ENCODE results near the gene ESR2. TPM values are rescaled to one million over a fixed set of nuclear protein-coding genes. Genes with fewer than 3 reads are reported as not detected.

Gene ESR2
- polyA plus RNA-seq, 1 of the 3 experiments (the other 2 are of a cell fraction) = 0.03 TPM

- no peak overlapping the region for H3K9ac ChIP-seq
- ChIA-PET CTCF (interaction anchor here (1.1 kb wide), 1 partner anchor 144 kb away, joined by 7 read pairs; no protein-coding TSS in a partner anchor), POLR2A (no interaction called here)
- H3F3A ChIP-seq (replicated peaks; ENCODE audit: insufficient read depth) = no peaks in the 10 kb centered on the region
- H3K9me2 ChIP-seq = no peaks in the 10 kb centered on the region
- H4K20me1 ChIP-seq (ENCODE audit: insufficient read depth) = no peaks in the 10 kb centered on the region
- H3K27ac ChIP-seq (ENCODE audit: low read depth in 2 of 2, low read length in 1 of 2) = no peak overlapping the region
- H3K79me2 ChIP-seq (ENCODE audit: insufficient read depth) = no peaks in the 10 kb centered on the region
- WGBS (ENCODE audit: low lambda C conversion rate) = 99% methylated on average over 3 of the region's 3 CpGs
- H3K36me3 ChIP-seq (replicated peaks in 1 of 2; ENCODE audit: control insufficient read depth in 1 of 2, insufficient read depth in 2 of 2, low read length in 1 of 2) = peaks cover 3 to 4% of the 10 kb centered on the region in 2 experiments
- peak; percentile 12; the same call in 1 of the 2 replicates for TF ChIP-seq CTCF (IDR thresholded peaks at IDR 0.05)
- no peak for TF ChIP-seq FOXJ3 (CRISPR knock-in tag; IDR thresholded peaks at IDR 0.05)
- peak; percentile 48 for TF ChIP-seq RAD21 (IDR thresholded peaks at IDR 0.05; ENCODE audit: low read length)
- H3K4me2 ChIP-seq = no peak overlapping the region
- no peak for DNase-seq
- no peaks in the 10 kb centered on the region for H3K27me3 ChIP-seq (ENCODE audit: insufficient read depth)
- no peaks in the 10 kb centered on the region for H3K9me3 ChIP-seq
- H3K4me3 ChIP-seq (ENCODE audit: low read depth in 2 of 2, low read length in 1 of 2) = no peak overlapping the region
- H3K4me1 ChIP-seq (ENCODE audit: control insufficient read depth in 1 of 2, insufficient read depth in 2 of 2, low read depth in 1 of 2, low read length in 1 of 2) = no peaks in the 10 kb centered on the region
- no peak overlapping the region for H2AFZ ChIP-seq (ENCODE audit: low read depth)
Observed at GRCh38 chr14:64159588-64159987, 134.6 kb downstream of the ESR2 start.

- no peak for DNase-seq
- TF ChIP-seq MXI1 (IDR thresholded peaks at IDR 0.05; ENCODE audit: low read depth, low read length) = no peak
- TF ChIP-seq FOXM1 (IDR thresholded peaks at IDR 0.05; ENCODE audit: low read depth) = no peak
- no peak for TF ChIP-seq USF1 (IDR thresholded peaks at IDR 0.05; ENCODE audit: borderline replicate concordance, low read depth)
- no peak for TF ChIP-seq MEF2A (IDR thresholded peaks at IDR 0.05; ENCODE audit: borderline replicate concordance, low read depth)
- no peak for TF ChIP-seq RAD21 (IDR thresholded peaks at IDR 0.05; ENCODE audit: low read length)
- no peak for TF ChIP-seq EZH2phosphoT487 (IDR thresholded peaks at IDR 0.05; ENCODE audit: borderline replicate concordance, low read depth)
- TF ChIP-seq TEAD4 (IDR thresholded peaks at IDR 0.05; ENCODE audit: borderline replicate concordance, insufficient read depth) = no peak
- no peak for TF ChIP-seq CHD2 (IDR thresholded peaks at IDR 0.05; ENCODE audit: low read length, partially characterized antibody)
- TF ChIP-seq MAX (IDR thresholded peaks at IDR 0.05; ENCODE audit: low read depth) = no peak
- no peak for TF ChIP-seq PBX3 (IDR thresholded peaks at IDR 0.05)
- TF ChIP-seq NFIC (IDR thresholded peaks at IDR 0.05; ENCODE audit: borderline replicate concordance) = no peak
- no peak for TF ChIP-seq USF2 (IDR thresholded peaks at IDR 0.05; ENCODE audit: borderline replicate concordance, low read depth, low read length)
- no peak for TF ChIP-seq FOXJ3 (CRISPR knock-in tag; IDR thresholded peaks at IDR 0.05)
- TF ChIP-seq IRF3 (IDR thresholded peaks at IDR 0.05; ENCODE audit: low read depth, low read length) = no peak
- TF ChIP-seq TAF1 (IDR thresholded peaks at IDR 0.05; ENCODE audit: borderline replicate concordance, low read depth, low read length) = no peak
- TF ChIP-seq SMC3 (IDR thresholded peaks at IDR 0.05; ENCODE audit: low read depth, low read length) = no peak
- TF ChIP-seq CTCF (IDR thresholded peaks at IDR 0.05) = no peak
- no peak for TF ChIP-seq GATA2 (CRISPR knock-in tag; IDR thresholded peaks at IDR 0.05)
- no peak for TF ChIP-seq GABPA (IDR thresholded peaks at IDR 0.05; ENCODE audit: low read depth)
- no peaks in the 10 kb centered on the region for H3K27me3 ChIP-seq (ENCODE audit: insufficient read depth)
- H3F3A ChIP-seq (replicated peaks; ENCODE audit: insufficient read depth) = no peaks in the 10 kb centered on the region
- H3K36me3 ChIP-seq (replicated peaks in 1 of 2; ENCODE audit: control insufficient read depth in 1 of 2, insufficient read depth in 2 of 2, low read length in 1 of 2) = peaks cover 3 to 4% of the 10 kb centered on the region in 2 experiments
- H4K20me1 ChIP-seq (ENCODE audit: insufficient read depth) = no peaks in the 10 kb centered on the region
- H3K9me2 ChIP-seq = no peaks in the 10 kb centered on the region
- WGBS (ENCODE audit: low lambda C conversion rate) = 83% methylated on average over 2 of the region's 2 CpGs
- no peak overlapping the region for H2AFZ ChIP-seq (ENCODE audit: low read depth)
- no peak overlapping the region for H3K27ac ChIP-seq (ENCODE audit: low read depth in 2 of 2, low read length in 1 of 2)
- POLR2A ChIA-PET = no interaction called here
- no peak overlapping the region for H3K4me2 ChIP-seq
- no peak overlapping the region for H3K4me3 ChIP-seq (ENCODE audit: low read depth in 2 of 2, low read length in 1 of 2)
- CTCF ChIA-PET = no interaction called here
- H3K79me2 ChIP-seq (ENCODE audit: insufficient read depth) = no peaks in the 10 kb centered on the region
- H3K9me3 ChIP-seq = no peaks in the 10 kb centered on the region
- no peaks in the 10 kb centered on the region for H3K4me1 ChIP-seq (ENCODE audit: control insufficient read depth in 1 of 2, insufficient read depth in 2 of 2, low read depth in 1 of 2, low read length in 1 of 2)
- H3K9ac ChIP-seq = no peak overlapping the region
Observed at GRCh38 chr14:64158608-64159007, 135.6 kb downstream of the ESR2 start.

All from SK-N-SH (cell line).